GM19452 (cell line): Measurements from ENCODE around the gene SRRM4.

ENCODE experiments used
- ATAC-seq: cut with Tn5 transposase; IDR thresholded peaks from one replicate; pipeline ENCODE4 v1.9.1; 2021; ENCODE audit not compliant: unreplicated experiment

The SRRM4 gene

GRCh38 chr12:119157978-119158377, 176.6 kb downstream of the SRRM4 start:
- no peak for ATAC-seq

- ATAC-seq, result no peak
These were observed 177.1 kb downstream of the SRRM4 start for GRCh38 chr12:119158402-119158801.

GRCh38 chr12:119159844-119160243, 178.5 kb downstream of the SRRM4 start:
- ATAC-seq, result no peak

GRCh38 chr12:119167902-119168301, 186.6 kb downstream of the SRRM4 start:
- no peak for ATAC-seq

GRCh38 chr12:119168721-119169120, 187.4 kb downstream of the SRRM4 start:
- ATAC-seq, result no peak

GRCh38 chr12:119169150-119169549, 187.8 kb downstream of the SRRM4 start:
- ATAC-seq, result no peak

GRCh38 chr12:119171291-119171690, 189.9 kb downstream of the SRRM4 start:
- no peak for ATAC-seq

GRCh38 chr12:119171691-119172425, 190.5 kb downstream of the SRRM4 start:
- ATAC-seq, result no peak

- ATAC-seq, result no peak
These were observed 193.7 kb downstream of the SRRM4 start for GRCh38 chr12:119175081-119175480.

- no peak for ATAC-seq
These were observed 195.1 kb downstream of the SRRM4 start for GRCh38 chr12:119176267-119177055.

GRCh38 chr12:119177056-119177325, 195.7 kb downstream of the SRRM4 start:
- ATAC-seq, result no peak

GRCh38 chr12:119177724-119178380, 196.5 kb downstream of the SRRM4 start:
- no peak for ATAC-seq

GRCh38 chr12:119178544-119179334, 197.4 kb downstream of the SRRM4 start, which contains the start of gene HSPB8:
Gene HSPB8, plus strand, starts transcription at chr12:119178931. Its CDS starts 382 bp downstream, at chr12:119179313.
- ATAC-seq, result no peak

GRCh38 chr12:119179335-119180021, 198.1 kb downstream of the SRRM4 start:
- no peak for ATAC-seq

GRCh38 chr12:119180380-119181040, 199.2 kb downstream of the SRRM4 start:
- no peak for ATAC-seq

GRCh38 chr12:119181202-119181601, 199.9 kb downstream of the SRRM4 start:
- ATAC-seq, result no peak

- no peak for ATAC-seq
These were observed 200.6 kb downstream of the SRRM4 start for GRCh38 chr12:119181944-119182343.

GRCh38 chr12:119182701-119183493, 201.6 kb downstream of the SRRM4 start:
- no peak for ATAC-seq
